HG03196 (cell line): ENCODE results near the gene SSH2.
"Not testable (repeated sequence)": the region's sequence is repeated elsewhere in the genome, so short reads cannot be mapped to it uniquely, and the experiment has no call there.

Experiments
- ATAC-seq: cut with Tn5 transposase; IDR thresholded peaks from one replicate; pipeline ENCODE4 v1.9.1; 2021; ENCODE audit not compliant: unreplicated experiment

SSH2 gene

GRCh38 chr17:29874358-29874757 is 55.7 kb downstream of the SSH2 start:
- ATAC-seq: not testable (repeated sequence)

- ATAC-seq: no peak
Measured at GRCh38 chr17:29873476-29873875, 56.6 kb downstream of the SSH2 start.

GRCh38 chr17:29870836-29871465 is 59.1 kb downstream of the SSH2 start:
- ATAC-seq: no peak

GRCh38 chr17:29867643-29868181 is 62.3 kb downstream of the SSH2 start:
- ATAC-seq: no peak

- ATAC-seq: no peak
Measured at GRCh38 chr17:29866746-29867404, 63.2 kb downstream of the SSH2 start.

GRCh38 chr17:29864615-29865014 is 65.4 kb downstream of the SSH2 start:
- ATAC-seq: no peak

- ATAC-seq: not testable (repeated sequence)
Measured at GRCh38 chr17:29864123-29864522, 65.9 kb downstream of the SSH2 start.

GRCh38 chr17:29862951-29863350 is 67.1 kb downstream of the SSH2 start:
- ATAC-seq: no peak

GRCh38 chr17:29862127-29862526 is 67.9 kb downstream of the SSH2 start:
- ATAC-seq: no peak

GRCh38 chr17:29859445-29859844 is 70.6 kb downstream of the SSH2 start:
- ATAC-seq: not testable (repeated sequence)

GRCh38 chr17:29857823-29858222 is 72.2 kb downstream of the SSH2 start:
- no peak for ATAC-seq

GRCh38 chr17:29857105-29857504 is 72.9 kb downstream of the SSH2 start:
- not testable (repeated sequence) for ATAC-seq

GRCh38 chr17:29855686-29856085 is 74.3 kb downstream of the SSH2 start:
- ATAC-seq: no peak

GRCh38 chr17:29848737-29849136 is 81.3 kb downstream of the SSH2 start:
- ATAC-seq: no peak

GRCh38 chr17:29847527-29848400 is 82.3 kb downstream of the SSH2 start:
- no peak for ATAC-seq

GRCh38 chr17:29847118-29847517 is 82.9 kb downstream of the SSH2 start:
- no peak for ATAC-seq

GRCh38 chr17:29846298-29846697 is 83.7 kb downstream of the SSH2 start:
- ATAC-seq: no peak

GRCh38 chr17:29844339-29845048 is 85.5 kb downstream of the SSH2 start:
- ATAC-seq: no peak

- no peak for ATAC-seq
Measured at GRCh38 chr17:29840884-29841283, 89.1 kb downstream of the SSH2 start.

GRCh38 chr17:29839656-29840055 is 90.4 kb downstream of the SSH2 start:
- ATAC-seq: no peak

- no peak for ATAC-seq
Measured at GRCh38 chr17:29838961-29839360, 91.1 kb downstream of the SSH2 start.
